GM12878 (cell line): ENCODE measurements around the gene NR2F2. TPM values are rescaled to one million over a fixed set of nuclear protein-coding genes. Genes with fewer than 3 reads are reported as not detected.

Experiments
- ATAC-seq: fragments of 200-7000 bp; cut with Tn5 transposase; 3 replicates; pipeline ENCODE4 v1.9.1; 2020; ENCODE audit warnings: mild to moderate bottlenecking, moderate library complexity
- BruUV-seq: library from RNA; stranded (reverse); fragments of 400-500 nt; replicated peaks from 2 replicates; lab custom pipeline; 2021; lab: Mats Ljungman, UMichigan
- CTCF ChIA-PET: fragments of 300-600 bp; sonication (Branson Sonifier 250); formaldehyde crosslinking; extraction: SDS; loops from one replicate; lab custom pipeline; 2021; ENCODE audit warnings: inconsistent platforms; lab: Yijun Ruan, JAX
- POLR2A ChIA-PET: fragments of 350-600 bp; formaldehyde crosslinking; extraction: SDS; loops from one replicate; lab custom pipeline; 2021; ENCODE audit warnings: inconsistent platforms; lab: Charles Lee
- RAD21 ChIA-PET: fragments of 300-600 bp; sonication (Branson Sonifier 250); formaldehyde crosslinking; loops from one replicate; lab custom pipeline; 2023; ENCODE audit warnings: antibody characterized with exemption; ENCODE audit not compliant: unreplicated experiment; lab: Charles Lee
- SMC1A ChIA-PET: fragments of 300-600 bp; sonication (Branson Sonifier 250); formaldehyde crosslinking; loops from one replicate; lab custom pipeline; 2023; ENCODE audit not compliant: unreplicated experiment, uncharacterized antibody; lab: Charles Lee
- DNase-seq: peaks from one replicate; pipeline ENCODE4 v3.0.0-alpha.2; 2011; ENCODE audit warnings: low read depth, low spot score
- FAIRE-seq: peaks from 3 replicates; lab custom pipeline; 2011; peaks lifted over from hg19 to GRCh38; lab: Jason Lieb, UNC
- H2AFZ ChIP-seq: 2 replicates; pipeline ENCODE4 v1.6.0; 2011; ENCODE audit warnings: low read depth, low read length, control low read depth; ENCODE audit not compliant: control insufficient read depth
- H3K27ac ChIP-seq: 2 replicates; pipeline ENCODE4 v1.5.1; 2011; ENCODE audit warnings: control low read depth; ENCODE audit not compliant: control insufficient read depth, insufficient read depth
- H3K27me3 ChIP-seq, 2 experiments: replicated peaks in 1 of 2; 2 replicates each; pipeline versions ENCODE4 v1.6.0 to v1.6.1; 2011; ENCODE audit warnings: low read length in 1 of 2; ENCODE audit not compliant: control insufficient read depth in 2 of 2, insufficient read depth in 2 of 2
- H3K36me3 ChIP-seq, 2 experiments: 2 replicates each; pipeline ENCODE4 v1.5.1; 2011; ENCODE audit warnings: low read length in 1 of 2; ENCODE audit not compliant: control insufficient read depth in 2 of 2, insufficient read depth in 2 of 2
- H3K4me1 ChIP-seq: 2 replicates; pipeline ENCODE4 v1.6.1; 2011; ENCODE audit warnings: mild to moderate bottlenecking, low read length, moderate library complexity, mixed read lengths; ENCODE audit not compliant: control insufficient read depth, insufficient read depth
- H3K4me2 ChIP-seq: 2 replicates; pipeline ENCODE4 v1.6.0; 2011; ENCODE audit warnings: control low read depth; ENCODE audit not compliant: control insufficient read depth, insufficient read depth
- H3K4me3 ChIP-seq: fragments of 200-600 bp; sonication (generic); 2 replicates; pipeline ENCODE4 v1.5.1; 2016
- H3K79me2 ChIP-seq: 2 replicates; pipeline ENCODE4 v1.6.0; 2011; ENCODE audit warnings: low read length; ENCODE audit not compliant: control insufficient read depth, insufficient read depth
- H3K9ac ChIP-seq: 2 replicates; pipeline ENCODE4 v1.8.0; 2011; ENCODE audit warnings: low read length, control low read depth, mixed read lengths; ENCODE audit not compliant: control insufficient read depth, insufficient read depth
- H3K9me3 ChIP-seq: replicated peaks from 3 replicates; pipeline ENCODE4 v1.5.1; 2011; ENCODE audit warnings: mild to moderate bottlenecking, low read length; ENCODE audit not compliant: control insufficient read depth, insufficient read depth
- H4K20me1 ChIP-seq: 2 replicates; pipeline ENCODE4 v1.6.0; 2011; ENCODE audit not compliant: control insufficient read depth, insufficient read depth
- JUND ChIP-seq: IDR thresholded peaks from 2 replicates; pipeline ENCODE4 v1.6.1; 2012; ENCODE audit warnings: low read depth, mild to moderate bottlenecking, low read length, improper control_type of control experiment, moderate library complexity
- MXI1 ChIP-seq: fragments of 150-350 bp; IDR thresholded peaks from 2 replicates; pipeline ENCODE4 v1.6.1; 2011; ENCODE audit warnings: low read depth, mild to moderate bottlenecking, inconsistent platforms, low read length, improper control_type of control experiment
- PBX3 ChIP-seq: IDR thresholded peaks from 2 replicates; pipeline ENCODE4 v1.6.1; 2011; ENCODE audit warnings: mild to moderate bottlenecking, low read depth, low read length, moderate library complexity; ENCODE audit not compliant: insufficient replicate concordance
- PML ChIP-seq: IDR thresholded peaks from 2 replicates; pipeline ENCODE4 v1.6.1; 2012; ENCODE audit warnings: low read length, inconsistent platforms
- STAT1 ChIP-seq: fragments of 450-650 bp; conservative IDR thresholded peaks from 2 replicates; pipeline ENCODE4 v1.6.1; 2014; ENCODE audit warnings: antibody characterized with exemption, mild to moderate bottlenecking
- SUZ12 ChIP-seq: fragments of 200-600 bp; sonication (generic); IDR thresholded peaks from one replicate; pipeline ENCODE4 v1.6.1; 2018; ENCODE audit warnings: antibody characterized with exemption, mild to moderate bottlenecking; ENCODE audit not compliant: unreplicated experiment
- TAF1 ChIP-seq: IDR thresholded peaks from 2 replicates; pipeline ENCODE4 v1.6.1; 2011; ENCODE audit warnings: mild to moderate bottlenecking, low read depth, low read length, borderline replicate concordance
- TCF12 ChIP-seq: IDR thresholded peaks from 2 replicates; pipeline ENCODE4 v1.6.1; 2011; ENCODE audit warnings: low read depth, mild to moderate bottlenecking, low read length
- USF2 ChIP-seq: IDR thresholded peaks from 2 replicates; pipeline ENCODE4 v1.6.1; 2011; ENCODE audit warnings: low read depth, low read length, improper control_type of control experiment, borderline replicate concordance
- WGBS: methylation state at CpG from one replicate; pipeline ENCODE4 v1.1.6; 2016; ENCODE audit warnings: low lambda C conversion rate; ENCODE audit not compliant: insufficient replicate concordance, insufficient coverage; ENCODE audit errors: missing lambda C conversion rate; 5-methylcytosine and 5-hydroxymethylcytosine counted together
- in situ Hi-C: fragments of 300-500 bp; cut with MboI; formaldehyde crosslinking; loops from 9 replicates; pipeline ENCODE4 v1.14.3; 2018; ENCODE audit warnings: mixed read lengths
- intact Hi-C: fragments of 100-400 bp; cut with micrococcal nuclease; formaldehyde crosslinking; loops from one replicate; pipeline ENCODE4 v1.14.2; 2022; ENCODE audit not compliant: unreplicated experiment
- polyA plus RNA-seq, 11 experiments: library from polyadenylated mRNA; depleted of rRNA in 4 of 11; unstranded in 6 of 11; stranded (reverse) in 5 of 11; fragments of >200 nt; fragmentation: Nextera tagmentation in 4 of 11; fragmentation: Illumina TruSeq in 1 of 11; extraction: Ambion mirVana in 4 of 11; extraction: Trizol in 1 of 11; gene quantifications; 1 replicate in 1 of 11; 2 replicates in 10 of 11; pipeline versions ENCODE4 v1.2.1 to v1.2.3, GENCODE V29; 2011 to 2016; ENCODE audit warnings: inconsistent platforms in 2 of 11, missing spikeins in 2 of 11, low read depth in 1 of 11
- total RNA-seq, 4 experiments: library from RNA; depleted of rRNA in 3 of 4; stranded (reverse); fragments of >200 nt in 3 of 4; fragmentation: Illumina TruSeq in 1 of 4; extraction: Trizol in 1 of 4; gene quantifications; 2 replicates each; pipeline versions ENCODE4 v1.2.1 to v1.2.3, GENCODE V29; 2013 to 2021
- TF ChIP-seq, protein P1 (sequence below): IDR thresholded peaks from 2 replicates; pipeline ENCODE4 v1.6.1; 2011; ENCODE audit warnings: borderline replicate concordance, low read depth, mild to moderate bottlenecking, moderate library complexity, mixed read lengths, low read length; ENCODE audit not compliant: insufficient read depth; ENCODE audit errors: extremely low read length

NR2F2 gene
- total and polyA plus RNA-seq, 10 of the 15 experiments (the other 5 are each of a cell fraction or from before 2014, with no cell fraction given): 1.1 to 10.1 (median 3.2) TPM

DNA sequence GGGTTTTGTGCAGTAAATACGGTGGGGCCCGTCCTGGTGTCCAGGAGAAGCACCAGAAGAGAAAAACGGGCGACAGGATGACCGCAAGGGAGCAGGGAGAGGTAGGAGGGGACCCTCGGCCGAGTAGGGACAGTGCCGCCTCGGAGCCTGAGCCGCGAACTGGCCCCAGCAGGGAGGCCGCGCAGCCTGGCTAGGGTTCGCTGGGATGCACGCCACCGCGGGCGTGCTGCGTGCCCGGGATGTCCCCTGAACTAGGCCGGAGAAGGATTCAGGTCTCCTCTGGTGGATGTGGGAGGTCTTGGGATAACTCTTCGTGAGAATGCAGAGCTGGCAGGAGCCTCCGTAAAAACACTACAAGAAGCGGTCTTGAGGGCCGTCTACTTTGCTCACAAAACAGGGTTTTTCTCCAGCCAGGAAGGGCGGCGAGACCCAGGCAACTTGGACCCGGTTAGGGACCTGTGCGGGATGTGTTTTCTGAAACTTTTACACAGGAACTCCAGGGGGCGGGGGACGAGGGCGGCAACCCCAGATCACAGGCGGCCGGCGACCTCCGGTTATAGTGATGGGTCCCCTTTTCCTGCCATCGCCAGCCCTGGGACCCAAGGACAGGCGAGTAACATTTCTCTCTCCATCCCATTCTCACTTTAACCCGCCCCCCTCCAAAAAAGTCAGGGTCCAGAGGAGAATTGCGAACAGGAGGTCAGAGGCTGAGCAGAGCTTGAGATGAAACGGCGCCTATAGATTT is 35.5 kb downstream of the NR2F2 start:
- Histone ChIP-seq H3K36me3 (no peaks in the 10 kb centered on the region), H3K9me3 (no peaks in the 10 kb centered on the region; the same call in 2 of the 3 replicates), H3K4me2 (no peak overlapping the region), H3K79me2 (no peaks in the 10 kb centered on the region), H2AFZ (no peak overlapping the region), H3K27ac (no peak overlapping the region), H4K20me1 (no peaks in the 10 kb centered on the region), H3K9ac (no peak overlapping the region), H3K4me1 (no peaks in the 10 kb centered on the region), H3K4me3 (no peak overlapping the region), H3K27me3 (peaks cover 14 to 20% of the 10 kb centered on the region in 2 experiments; a peak in 3 of 4 replicates)
- FAIRE-seq (no peak), DNase-seq (no peak), ATAC-seq (0 out of 3 replicates have a peak, but pooled peaks have one; percentile 8)
- no TSS peak for BruUV-seq
- TF ChIP-seq TAF1: no peak
- no peak for TF ChIP-seq MXI1
- no peak for TF ChIP-seq STAT1
- TF ChIP-seq PBX3: no peak
- TF ChIP-seq PML: no peak
- TF ChIP-seq SUZ12: no peak
- no peak for TF ChIP-seq TCF12
- TF ChIP-seq JUND: no peak
- TF ChIP-seq USF2: no peak
- TF ChIP-seq, protein P1, sequence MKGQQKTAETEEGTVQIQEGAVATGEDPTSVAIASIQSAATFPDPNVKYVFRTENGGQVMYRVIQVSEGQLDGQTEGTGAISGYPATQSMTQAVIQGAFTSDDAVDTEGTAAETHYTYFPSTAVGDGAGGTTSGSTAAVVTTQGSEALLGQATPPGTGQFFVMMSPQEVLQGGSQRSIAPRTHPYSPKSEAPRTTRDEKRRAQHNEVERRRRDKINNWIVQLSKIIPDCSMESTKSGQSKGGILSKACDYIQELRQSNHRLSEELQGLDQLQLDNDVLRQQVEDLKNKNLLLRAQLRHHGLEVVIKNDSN: no peak
- in situ Hi-C loops (no loop called here), intact Hi-C loops (no loop called here)
- 24% methylated on average over 42 of the region's 42 CpGs for WGBS
- ChIA-PET POLR2A (interaction anchor here (0.6 kb wide), 1 partner anchor 200 kb away, joined by 3 read pairs; no protein-coding TSS in a partner anchor), CTCF (interaction anchor here (2.1 kb wide), 1 partner anchor 10 kb away, joined by 4 read pairs; no protein-coding TSS in a partner anchor), RAD21 (interaction anchor here (0.9 kb wide), 1 partner anchor 39 kb away, joined by 3 read pairs; no protein-coding TSS in a partner anchor), SMC1A (interaction anchor here (0.8 kb wide), 1 partner anchor 39 kb away, joined by 3 read pairs; no protein-coding TSS in a partner anchor)
